ENCODE results near the gene ARL11.

DNA sequence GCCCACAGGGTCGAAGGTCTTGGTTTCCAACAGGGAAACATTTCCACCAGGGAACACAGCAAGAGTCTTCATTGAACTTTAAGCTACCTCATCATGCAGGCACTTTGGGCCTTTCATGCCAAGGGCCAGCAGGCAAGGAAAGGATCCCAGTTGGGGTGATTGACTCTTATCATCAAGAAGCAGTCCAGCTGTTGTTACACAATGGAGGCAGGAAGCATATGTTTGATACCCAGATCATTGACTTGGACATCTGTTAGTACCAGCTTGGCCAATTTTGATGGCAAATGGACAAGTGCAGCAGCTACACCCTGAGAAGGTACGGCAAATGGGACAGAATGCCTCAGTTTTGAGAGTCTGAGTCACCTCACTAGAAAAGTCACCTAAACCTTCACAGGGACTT is 32.1 kb upstream of the ARL11 start:
- TF ChIP-seq, protein P1, sequence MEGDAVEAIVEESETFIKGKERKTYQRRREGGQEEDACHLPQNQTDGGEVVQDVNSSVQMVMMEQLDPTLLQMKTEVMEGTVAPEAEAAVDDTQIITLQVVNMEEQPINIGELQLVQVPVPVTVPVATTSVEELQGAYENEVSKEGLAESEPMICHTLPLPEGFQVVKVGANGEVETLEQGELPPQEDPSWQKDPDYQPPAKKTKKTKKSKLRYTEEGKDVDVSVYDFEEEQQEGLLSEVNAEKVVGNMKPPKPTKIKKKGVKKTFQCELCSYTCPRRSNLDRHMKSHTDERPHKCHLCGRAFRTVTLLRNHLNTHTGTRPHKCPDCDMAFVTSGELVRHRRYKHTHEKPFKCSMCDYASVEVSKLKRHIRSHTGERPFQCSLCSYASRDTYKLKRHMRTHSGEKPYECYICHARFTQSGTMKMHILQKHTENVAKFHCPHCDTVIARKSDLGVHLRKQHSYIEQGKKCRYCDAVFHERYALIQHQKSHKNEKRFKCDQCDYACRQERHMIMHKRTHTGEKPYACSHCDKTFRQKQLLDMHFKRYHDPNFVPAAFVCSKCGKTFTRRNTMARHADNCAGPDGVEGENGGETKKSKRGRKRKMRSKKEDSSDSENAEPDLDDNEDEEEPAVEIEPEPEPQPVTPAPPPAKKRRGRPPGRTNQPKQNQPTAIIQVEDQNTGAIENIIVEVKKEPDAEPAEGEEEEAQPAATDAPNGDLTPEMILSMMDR (IDR thresholded peaks at IDR 0.05) = no peak
- TF ChIP-seq POLR2AphosphoS5 (IDR thresholded peaks at IDR 0.05) (no peak), POLR2A (IDR thresholded peaks at IDR 0.05) (no peak)
